Effector CD4-positive, alpha-beta T cell (primary cell): Measurements from ENCODE around the gene TMED7.
"Not testable (repeated sequence)": the region's sequence is repeated elsewhere in the genome, so short reads cannot be mapped to it uniquely, and the experiment has no call there.

ENCODE experiments used
- DNase-seq: peaks from one replicate; pipeline ENCODE4 v3.0.0-alpha.2; 2020
- total RNA-seq: gene quantifications from one replicate; lab custom pipeline; 2026; lab: John Stamatoyannopoulos, UW

The TMED7 gene
- 54.0 reads per million, percentile 70 among the genes with 10 or more reads in this experiment for total RNA-seq

- peak; percentile 100 for DNase-seq
Measured at GRCh38 chr5:115625579-115626444, at the start of gene TMED7. TMED7 (minus strand) TSS chr5:115626036; CDS start chr5:115625792, 244 bp downstream.

- not testable (repeated sequence) for DNase-seq
Measured at GRCh38 chr5:115674782-115675181, 48.9 kb upstream of the TMED7 start.

- no peak for DNase-seq
Measured at GRCh38 chr5:115673596-115673995, 47.8 kb upstream of the TMED7 start.

GRCh38 chr5:115671939-115672338, 46.1 kb upstream of the TMED7 start:
- DNase-seq = no peak

GRCh38 chr5:115666023-115666422, 40.2 kb upstream of the TMED7 start:
- no peak for DNase-seq

GRCh38 chr5:115661563-115661962, 35.7 kb upstream of the TMED7 start:
- DNase-seq = no peak

GRCh38 chr5:115661101-115661500, 35.3 kb upstream of the TMED7 start:
- DNase-seq = no peak

GRCh38 chr5:115657881-115658233, 32.0 kb upstream of the TMED7 start:
- no peak for DNase-seq

GRCh38 chr5:115657125-115657880, 31.5 kb upstream of the TMED7 start:
- no peak for DNase-seq

- DNase-seq = no peak
Measured at GRCh38 chr5:115656404-115656803, 30.6 kb upstream of the TMED7 start.

- DNase-seq = no peak
Measured at GRCh38 chr5:115655994-115656393, 30.2 kb upstream of the TMED7 start.

GRCh38 chr5:115649541-115649940, 23.7 kb upstream of the TMED7 start:
- DNase-seq = no peak

- DNase-seq = no peak
Measured at GRCh38 chr5:115648056-115648455, 22.2 kb upstream of the TMED7 start.

- not testable (repeated sequence) for DNase-seq
Measured at GRCh38 chr5:115645386-115645785, 19.6 kb upstream of the TMED7 start.

GRCh38 chr5:115644046-115644445, 18.2 kb upstream of the TMED7 start:
- DNase-seq = no peak

GRCh38 chr5:115641948-115642347, 16.1 kb upstream of the TMED7 start:
- DNase-seq = no peak

GRCh38 chr5:115640274-115640673, 14.4 kb upstream of the TMED7 start:
- no peak for DNase-seq

- no peak for DNase-seq
Measured at GRCh38 chr5:115639377-115639776, 13.5 kb upstream of the TMED7 start.

GRCh38 chr5:115637507-115637906, 11.7 kb upstream of the TMED7 start:
- DNase-seq = no peak

GRCh38 chr5:115636008-115636407, 10.2 kb upstream of the TMED7 start:
- DNase-seq = no peak

- DNase-seq = peak; percentile 71
Measured at GRCh38 chr5:115634343-115635132, 8.7 kb upstream of the TMED7 start.

- DNase-seq = no peak
Measured at GRCh38 chr5:115629903-115630302, 4.1 kb upstream of the TMED7 start.

- DNase-seq = no peak
Measured at GRCh38 chr5:115627295-115627865, 1.5 kb upstream of the TMED7 start.
